ENCODE measurements around the gene CADM1.

DNA sequence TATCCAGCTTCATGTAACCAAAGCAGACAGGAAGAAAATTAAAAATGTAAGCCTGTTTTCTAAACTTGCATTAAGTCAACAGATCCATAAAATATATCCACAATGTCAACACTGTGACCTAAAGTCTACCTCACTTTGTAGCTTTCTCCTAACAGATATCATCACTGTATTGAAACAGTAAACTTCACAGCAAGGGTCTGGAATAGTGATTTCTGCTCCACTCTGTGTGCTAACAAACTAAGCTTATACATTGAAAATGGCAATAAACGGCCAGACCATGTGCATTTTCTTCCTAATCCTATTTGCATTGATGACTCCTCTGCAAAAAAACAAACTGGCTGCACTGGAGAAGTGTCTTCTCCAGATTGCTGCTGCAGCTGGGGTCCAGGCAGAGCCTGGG is 26.8 kb downstream of the CADM1 start:
- TF ChIP-seq, protein P1, sequence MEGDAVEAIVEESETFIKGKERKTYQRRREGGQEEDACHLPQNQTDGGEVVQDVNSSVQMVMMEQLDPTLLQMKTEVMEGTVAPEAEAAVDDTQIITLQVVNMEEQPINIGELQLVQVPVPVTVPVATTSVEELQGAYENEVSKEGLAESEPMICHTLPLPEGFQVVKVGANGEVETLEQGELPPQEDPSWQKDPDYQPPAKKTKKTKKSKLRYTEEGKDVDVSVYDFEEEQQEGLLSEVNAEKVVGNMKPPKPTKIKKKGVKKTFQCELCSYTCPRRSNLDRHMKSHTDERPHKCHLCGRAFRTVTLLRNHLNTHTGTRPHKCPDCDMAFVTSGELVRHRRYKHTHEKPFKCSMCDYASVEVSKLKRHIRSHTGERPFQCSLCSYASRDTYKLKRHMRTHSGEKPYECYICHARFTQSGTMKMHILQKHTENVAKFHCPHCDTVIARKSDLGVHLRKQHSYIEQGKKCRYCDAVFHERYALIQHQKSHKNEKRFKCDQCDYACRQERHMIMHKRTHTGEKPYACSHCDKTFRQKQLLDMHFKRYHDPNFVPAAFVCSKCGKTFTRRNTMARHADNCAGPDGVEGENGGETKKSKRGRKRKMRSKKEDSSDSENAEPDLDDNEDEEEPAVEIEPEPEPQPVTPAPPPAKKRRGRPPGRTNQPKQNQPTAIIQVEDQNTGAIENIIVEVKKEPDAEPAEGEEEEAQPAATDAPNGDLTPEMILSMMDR (IDR thresholded peaks at IDR 0.05; ENCODE audit: borderline replicate concordance, extremely low read depth, low read length, poor library complexity, severe bottlenecking), result no peak
- TF ChIP-seq EZH2 (IDR thresholded peaks at IDR 0.05; ENCODE audit: borderline replicate concordance, low read depth, low read length, severe bottlenecking), result no peak

Data from DND-41 (cell line).